ENCODE measurements around the gene CHPF2. TPM values are rescaled to one million over a fixed set of nuclear protein-coding genes. Genes with fewer than 3 reads are reported as not detected.

CHPF2 gene
- total RNA-seq, 4 donors from 2014 or later: 33.9 to 82.4 (median 58.7) TPM

GRCh38 chr7:151187409-151188251 lies 44.7 kb upstream of the CHPF2 start:
- 80 to 94% methylated on average over 11 to 17 of the region's 22 CpGs for WGBS, 2 donors
- Histone ChIP-seq H3K4me3 (replicated peaks in 1 of 3) (no peak overlapping the region), H3K9me3 (no peaks in the 10 kb centered on the region), H3K27me3 (no peaks in the 10 kb centered on the region), H3K27ac (no peak overlapping the region), H3K4me1 (no peaks in the 10 kb centered on the region), H3K36me3 (no peaks in the 10 kb centered on the region)
- no peak for TF ChIP-seq POLR2A (IDR thresholded peaks at IDR 0.05)
- TF ChIP-seq CTCF (IDR thresholded peaks at IDR 0.05): no peak
- DNase-seq: no peak
- intact Hi-C loops (cut with DNase I): no loop called here

- no peaks in the 10 kb centered on the region for H3K4me1 ChIP-seq
- H3K27me3 ChIP-seq: no peaks in the 10 kb centered on the region
- H3K4me3 ChIP-seq (replicated peaks in 1 of 3): no peak overlapping the region
- intact Hi-C loops (cut with DNase I): no loop called here
- H3K27ac ChIP-seq: no peak overlapping the region
- TF ChIP-seq CTCF (IDR thresholded peaks at IDR 0.05): no peak
- no peak for TF ChIP-seq POLR2A (IDR thresholded peaks at IDR 0.05)
- no peak for DNase-seq
- no peaks in the 10 kb centered on the region for H3K9me3 ChIP-seq
- WGBS, 2 donors: 65 to 73% methylated on average over 5 of the region's 5 CpGs
- no peaks in the 10 kb centered on the region for H3K36me3 ChIP-seq
Observed at GRCh38 chr7:151188252-151188542, 44.1 kb upstream of the CHPF2 start.

GRCh38 chr7:151189038-151189437 lies 43.2 kb upstream of the CHPF2 start:
- H3K9me3 ChIP-seq: no peaks in the 10 kb centered on the region
- no peaks in the 10 kb centered on the region for H3K27me3 ChIP-seq
- H3K27ac ChIP-seq: no peak overlapping the region
- no peak overlapping the region for H3K4me3 ChIP-seq (replicated peaks in 1 of 3)
- intact Hi-C loops (cut with DNase I): no loop called here
- TF ChIP-seq CTCF (IDR thresholded peaks at IDR 0.05) (no peak), POLR2A (IDR thresholded peaks at IDR 0.05) (no peak)
- 80 to 89% methylated on average over 4 of the region's 4 CpGs for WGBS, 2 donors
- H3K36me3 ChIP-seq: no peaks in the 10 kb centered on the region
- no peak for DNase-seq
- no peaks in the 10 kb centered on the region for H3K4me1 ChIP-seq

DNA sequence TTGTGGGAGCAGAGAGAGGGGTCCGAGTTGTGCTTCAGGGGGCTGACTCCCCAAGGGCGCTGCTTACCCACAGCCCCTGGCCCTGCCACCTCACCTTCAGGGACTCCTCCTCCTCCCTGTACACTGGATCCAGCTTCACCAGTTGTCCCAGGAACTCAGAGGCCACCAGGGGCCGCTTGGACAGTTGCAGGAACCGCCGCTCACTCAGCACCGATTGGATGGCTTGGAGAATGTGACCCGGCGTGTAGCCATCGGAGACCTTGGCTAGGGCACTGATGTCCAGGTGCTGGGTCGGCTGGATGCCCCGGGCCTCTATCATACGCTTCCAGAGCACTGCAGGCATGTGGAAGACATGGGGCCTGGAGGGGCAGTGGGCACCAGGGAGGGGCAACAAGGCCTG lies 40.7 kb upstream of the CHPF2 start:
- 77 to 85% methylated on average over 12 of the region's 12 CpGs for WGBS, 2 donors

More for the DNA sequence above, 40.7 kb upstream of the CHPF2 start:
- no peak overlapping the region for H3K27ac ChIP-seq
- no peak for TF ChIP-seq POLR2A (IDR thresholded peaks at IDR 0.05)
- TF ChIP-seq CTCF (IDR thresholded peaks at IDR 0.05): no peak
- DNase-seq: no peak
- no peaks in the 10 kb centered on the region for H3K9me3 ChIP-seq
- intact Hi-C loops (cut with DNase I): no loop called here
- H3K4me3 ChIP-seq (replicated peaks in 1 of 3): no peak overlapping the region
- H3K27me3 ChIP-seq: no peaks in the 10 kb centered on the region
- H3K36me3 ChIP-seq: no peaks in the 10 kb centered on the region
- H3K4me1 ChIP-seq: no peaks in the 10 kb centered on the region

Measured in thyroid gland (tissue), 4 donors.